Naive thymus-derived CD8-positive, alpha-beta T cell (primary cell): Measurements from ENCODE around the gene PCNX4. TPM values are rescaled to one million over a fixed set of nuclear protein-coding genes. Genes with fewer than 3 reads are reported as not detected.

ENCODE experiments used
- ATAC-seq, 2 donors: fragments of 150-1000 bp; cut with Tn5 transposase in 1 of 2; sonication (Bioruptor Pico), chemical (Tn5 transposase) in 1 of 2; 1 replicate in 1 of 2; 2 replicates in 1 of 2; pipeline ENCODE4 v1.10.0; 2021; ENCODE audit warnings: mild to moderate bottlenecking in 2 of 2, moderate library complexity in 2 of 2
- POLR2A ChIA-PET: fragments of 350-600 bp; sonication (Branson Sonifier 250); formaldehyde crosslinking; loops from one replicate; lab custom pipeline; 2021; ENCODE audit warnings: antibody characterized with exemption; lab: Charles Lee
- DNase-seq, 10 donors: peaks; one replicate each; pipeline versions ENCODE4 v3.0.0 to v3.0.0-alpha.2; 2020 to 2022
- H3K27ac Mint-ChIP-seq, 10 donors: one replicate each; pipeline ENCODE4 v1.8.0; 2020 to 2022; ENCODE audit warnings: mild to moderate bottlenecking in 10 of 10, mixed read lengths in 10 of 10, moderate library complexity in 4 of 10, inconsistent platforms in 1 of 10
- H3K27me3 Mint-ChIP-seq, 5 donors: one replicate each; pipeline ENCODE4 v1.8.0; 2021 to 2022; ENCODE audit warnings: mixed read lengths in 5 of 5
- H3K36me3 Mint-ChIP-seq, 3 donors: one replicate each; pipeline ENCODE4 v1.8.0; 2020 to 2022; ENCODE audit warnings: mixed read lengths in 3 of 3, mild to moderate bottlenecking in 2 of 3, inconsistent platforms in 1 of 3
- H3K4me1 Mint-ChIP-seq, 4 donors: one replicate each; pipeline ENCODE4 v1.8.0; 2021 to 2022; ENCODE audit warnings: mixed read lengths in 4 of 4
- H3K4me3 Mint-ChIP-seq, 10 donors: one replicate each; pipeline ENCODE4 v1.8.0; 2020 to 2022; ENCODE audit warnings: mild to moderate bottlenecking in 10 of 10, mixed read lengths in 10 of 10, moderate library complexity in 6 of 10, inconsistent platforms in 1 of 10
- H3K9me3 Mint-ChIP-seq, 9 donors: one replicate each; pipeline ENCODE4 v1.8.0; 2020 to 2022; ENCODE audit warnings: mixed read lengths in 9 of 9, mild to moderate bottlenecking in 3 of 9, inconsistent platforms in 1 of 9, moderate library complexity in 1 of 9
- polyA plus RNA-seq, 3 donors: library from polyadenylated mRNA; unstranded; fragments of 300-500 nt; fragmentation: Illumina TruSeq; gene quantifications; one replicate each; pipeline ENCODE4 v1.2.3, GENCODE V29; 2021
- total RNA-seq, 8 experiments: library from RNA in 2 of 8; stranded (reverse) in 2 of 8; gene quantifications; one replicate each; pipeline ENCODE4 v1.2.3 and lab custom pipeline; 2021 to 2026

Gene PCNX4
- total and polyA plus RNA-seq, 5 experiments from 2014 or later: 16.6 to 50.0 (median 20.1) TPM

DNA sequence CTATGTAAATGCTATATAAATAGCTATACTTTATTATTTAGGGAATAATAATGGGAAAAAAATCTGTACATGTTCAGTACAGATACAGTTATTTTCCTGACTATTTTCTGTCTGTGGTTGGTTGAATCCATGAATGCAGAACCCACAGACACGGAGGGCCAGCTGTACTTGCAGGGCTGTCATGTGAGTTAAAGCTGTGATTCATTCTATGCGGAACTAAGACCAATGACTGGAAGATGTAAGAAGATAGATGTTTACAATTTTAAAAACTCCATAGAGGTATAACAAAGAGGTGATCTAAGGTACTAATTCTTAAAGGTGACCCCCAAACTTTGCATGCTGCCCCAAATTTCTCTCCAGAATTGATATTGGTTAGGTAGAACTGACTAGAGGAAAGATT, 14.6 kb downstream of the PCNX4 start:
- DNase-seq: no peak
- H3K4me3 Mint-ChIP-seq: no peak overlapping the region
- no peak for ATAC-seq
- H3K36me3 Mint-ChIP-seq: peaks cover 10 to 28% (median 25%) of the 10 kb centered on the region in 3 donors
- peaks cover 19 to 56% (median 48%) of the 10 kb centered on the region in 4 donors for H3K4me1 Mint-ChIP-seq
- peaks cover 0 to 2% (median 0%) of the 10 kb centered on the region in 9 donors for H3K9me3 Mint-ChIP-seq
- POLR2A ChIA-PET: no interaction called here
- H3K27ac Mint-ChIP-seq: peak overlapping the region in 2 of 10 donors; percentile 5 to 28
- no peaks in the 10 kb centered on the region for H3K27me3 Mint-ChIP-seq

DNA sequence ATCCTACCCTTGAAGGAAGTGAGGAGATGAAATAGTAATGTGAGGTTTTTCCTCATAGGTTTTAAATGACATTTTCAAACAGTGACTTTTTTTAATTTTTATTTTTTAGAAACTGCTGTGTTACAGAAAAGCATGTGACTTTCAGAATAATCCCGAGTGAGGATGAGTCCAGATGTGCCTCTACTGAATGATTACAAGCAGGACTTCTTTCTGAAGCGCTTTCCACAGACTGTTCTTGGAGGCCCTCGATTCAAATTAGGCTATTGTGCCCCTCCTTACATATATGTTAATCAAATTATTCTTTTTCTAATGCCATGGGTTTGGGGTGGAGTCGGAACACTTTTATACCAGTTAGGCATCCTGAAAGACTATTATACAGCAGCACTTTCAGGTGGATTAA, 15.8 kb downstream of the PCNX4 start:
- H3K36me3 Mint-ChIP-seq: peaks cover 10 to 30% (median 27%) of the 10 kb centered on the region in 3 donors
- DNase-seq (no peak), ATAC-seq (no peak)
- H3K27ac Mint-ChIP-seq: no peak overlapping the region
- no peaks in the 10 kb centered on the region for H3K27me3 Mint-ChIP-seq
- POLR2A ChIA-PET: no interaction called here
- H3K4me1 Mint-ChIP-seq: peaks cover 17 to 48% (median 39%) of the 10 kb centered on the region in 4 donors
- peaks cover 0 to 2% (median 0%) of the 10 kb centered on the region in 9 donors for H3K9me3 Mint-ChIP-seq
- no peak overlapping the region for H3K4me3 Mint-ChIP-seq

DNA sequence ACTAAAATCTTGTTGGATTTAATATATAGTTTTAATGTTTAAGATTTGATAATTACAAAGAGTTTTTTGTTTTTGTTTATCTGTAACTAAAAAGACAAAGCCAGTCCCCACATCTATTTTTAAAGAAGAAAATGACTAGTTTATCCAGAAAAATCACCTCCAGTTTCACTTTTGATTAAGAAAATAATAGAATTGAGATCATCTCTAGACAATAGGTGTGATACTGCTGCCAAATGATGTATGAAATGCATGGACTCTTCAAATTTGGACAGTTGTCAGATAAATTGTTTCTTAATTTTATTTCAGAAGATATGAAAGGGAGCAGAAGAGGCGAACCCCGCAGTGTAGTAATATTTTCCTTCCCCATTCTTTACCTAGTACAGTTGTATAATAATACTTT, 20.0 kb downstream of the PCNX4 start:
- ATAC-seq (no peak), DNase-seq (no peak)
- POLR2A ChIA-PET: no interaction called here
- Mint-ChIP-seq H3K9me3 (peaks cover 0 to 2% (median 0%) of the 10 kb centered on the region in 9 donors), H3K4me1 (peaks cover 17 to 35% (median 27%) of the 10 kb centered on the region in 4 donors), H3K27me3 (no peaks in the 10 kb centered on the region), H3K27ac (no peak overlapping the region), H3K36me3 (peaks cover 10 to 50% (median 28%) of the 10 kb centered on the region in 3 donors), H3K4me3 (no peak overlapping the region)

DNA sequence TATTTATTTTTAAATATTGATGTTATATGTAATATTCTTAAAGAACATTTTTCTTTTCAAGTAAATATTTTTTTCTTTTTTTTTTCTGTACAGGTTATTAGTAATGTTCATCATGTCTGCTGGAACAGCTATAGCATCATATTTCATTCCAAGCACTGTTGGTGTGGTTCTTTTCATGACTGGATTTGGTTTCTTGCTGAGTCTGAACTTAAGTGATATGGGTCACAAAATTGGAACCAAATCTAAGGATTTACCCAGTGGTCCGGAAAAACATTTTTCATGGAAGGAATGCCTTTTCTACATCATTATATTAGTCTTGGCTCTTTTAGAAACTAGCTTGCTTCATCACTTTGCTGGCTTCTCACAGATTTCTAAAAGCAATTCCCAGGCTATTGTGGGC, 23.2 kb downstream of the PCNX4 start:
- Mint-ChIP-seq H3K9me3 (no peaks in the 10 kb centered on the region), H3K4me1 (peaks cover 10 to 24% (median 12%) of the 10 kb centered on the region in 4 donors), H3K36me3 (peaks cover 11 to 50% (median 28%) of the 10 kb centered on the region in 3 donors), H3K4me3 (no peak overlapping the region), H3K27ac (no peak overlapping the region), H3K27me3 (no peaks in the 10 kb centered on the region)
- DNase-seq (no peak), ATAC-seq (no peak)
- POLR2A ChIA-PET: interaction anchor here (0.5 to 1.2 kb wide), 2 partner anchors 23 to 1694 kb away, joined by 3 to 7 read pairs; partner anchors contain the start of gene PCNX4

DNA sequence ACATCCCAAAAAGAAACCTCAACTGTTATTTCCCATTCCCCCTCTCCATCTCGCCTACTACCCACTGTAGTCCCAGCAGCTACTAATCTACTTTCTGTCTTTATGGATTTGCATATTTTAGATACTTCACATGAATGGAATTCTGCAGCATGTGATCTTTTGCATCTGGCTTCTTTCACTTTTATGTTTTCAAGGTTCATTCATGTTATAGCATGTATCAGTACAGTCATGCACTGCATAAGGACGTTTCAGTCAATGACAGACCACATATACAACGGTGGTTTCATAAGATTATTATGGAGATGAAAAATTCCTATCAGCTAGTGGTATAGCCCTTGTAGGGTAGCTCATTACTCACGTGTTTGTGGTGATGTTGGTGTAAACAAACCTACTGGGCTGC, 24.5 kb downstream of the PCNX4 start:
- Mint-ChIP-seq H3K27me3 (no peaks in the 10 kb centered on the region), H3K4me1 (peaks cover 3 to 14% (median 5%) of the 10 kb centered on the region in 4 donors), H3K27ac (no peak overlapping the region), H3K9me3 (no peaks in the 10 kb centered on the region), H3K36me3 (peaks cover 9 to 51% (median 26%) of the 10 kb centered on the region in 3 donors), H3K4me3 (no peak overlapping the region)
- POLR2A ChIA-PET: interaction anchor here (0.6 kb wide), 1 partner anchor 1891 kb away, joined by 3 read pairs; no protein-coding TSS in a partner anchor
- no peak for DNase-seq
- ATAC-seq: no peak

DNA sequence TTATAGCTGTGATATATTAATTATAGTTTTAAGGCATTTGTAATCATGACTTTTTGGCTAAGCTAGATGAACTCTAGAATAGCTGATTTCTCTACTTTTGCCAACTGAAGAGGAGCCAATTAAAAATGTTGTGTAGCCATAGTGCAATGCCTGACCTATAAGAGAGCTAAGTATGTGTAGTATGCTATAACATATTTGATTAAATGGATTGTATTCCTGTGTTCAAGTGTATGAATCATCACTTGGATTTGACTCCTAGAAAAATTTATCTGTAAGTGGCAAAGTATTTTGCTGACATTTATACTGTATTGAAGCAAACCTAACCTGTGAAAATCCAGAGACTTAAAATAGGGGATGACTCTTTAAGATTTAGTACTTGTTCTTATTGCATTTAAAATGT, 34.2 kb downstream of the PCNX4 start:
- peaks cover 0 to 2% (median 0%) of the 10 kb centered on the region in 9 donors for H3K9me3 Mint-ChIP-seq
- peaks cover 47 to 70% (median 59%) of the 10 kb centered on the region in 3 donors for H3K36me3 Mint-ChIP-seq
- no peak for DNase-seq
- H3K4me1 Mint-ChIP-seq: peaks cover 0 to 7% (median 2%) of the 10 kb centered on the region in 4 donors
- no peaks in the 10 kb centered on the region for H3K27me3 Mint-ChIP-seq
- POLR2A ChIA-PET: no interaction called here
- no peak overlapping the region for H3K27ac Mint-ChIP-seq
- no peak for ATAC-seq
- H3K4me3 Mint-ChIP-seq: no peak overlapping the region

DNA sequence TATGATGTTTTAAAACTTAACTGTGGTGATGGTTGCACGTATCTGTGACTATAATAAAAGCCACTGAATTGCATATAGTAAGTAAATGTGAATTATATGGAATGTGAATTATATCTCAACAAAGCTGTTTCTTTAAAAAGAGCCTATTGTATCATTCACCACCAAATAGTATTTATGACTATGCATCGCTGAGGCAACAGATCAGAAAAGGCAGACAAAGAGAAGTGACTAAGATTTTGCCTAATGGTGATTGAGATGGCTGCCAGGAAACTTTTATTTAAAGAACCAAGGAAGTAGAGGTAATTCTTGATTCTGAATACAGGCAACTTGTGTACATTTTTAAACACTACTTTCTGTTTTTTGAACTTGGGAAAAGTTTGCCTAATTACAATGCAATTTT, 41.8 kb downstream of the PCNX4 start:
- Mint-ChIP-seq H3K9me3 (no peaks in the 10 kb centered on the region), H3K4me1 (peaks cover 0 to 9% (median 4%) of the 10 kb centered on the region in 4 donors), H3K36me3 (peaks cover 6 to 27% (median 25%) of the 10 kb centered on the region in 3 donors), H3K4me3 (no peak overlapping the region), H3K27me3 (no peaks in the 10 kb centered on the region), H3K27ac (no peak overlapping the region)
- DNase-seq (no peak), ATAC-seq (no peak)
- POLR2A ChIA-PET: no interaction called here

DNA sequence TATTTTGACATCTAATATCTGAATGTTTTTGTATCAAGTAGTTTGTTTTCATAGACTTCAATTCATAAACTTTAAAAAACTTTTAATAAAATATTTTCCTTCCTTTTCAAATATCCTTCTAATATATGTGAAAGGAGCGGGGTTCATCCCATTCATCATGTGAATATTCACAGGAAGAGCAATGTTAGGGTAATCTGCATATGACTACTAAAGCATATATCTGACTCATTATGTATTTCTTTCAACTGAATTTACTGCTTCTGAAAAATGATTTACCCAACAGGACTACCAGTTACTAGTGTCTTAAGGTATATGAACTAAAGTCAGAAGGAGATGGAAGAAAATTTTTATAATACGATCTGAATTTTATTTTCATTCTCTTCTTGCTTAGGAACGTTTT, 43.0 kb downstream of the PCNX4 start:
- H3K4me3 Mint-ChIP-seq: no peak overlapping the region
- DNase-seq (no peak), ATAC-seq (no peak)
- H3K9me3 Mint-ChIP-seq: no peaks in the 10 kb centered on the region
- H3K27ac Mint-ChIP-seq: no peak overlapping the region
- POLR2A ChIA-PET: no interaction called here
- peaks cover 0 to 9% (median 4%) of the 10 kb centered on the region in 4 donors for H3K4me1 Mint-ChIP-seq
- peaks cover 4 to 23% (median 22%) of the 10 kb centered on the region in 3 donors for H3K36me3 Mint-ChIP-seq
- no peaks in the 10 kb centered on the region for H3K27me3 Mint-ChIP-seq

DNA sequence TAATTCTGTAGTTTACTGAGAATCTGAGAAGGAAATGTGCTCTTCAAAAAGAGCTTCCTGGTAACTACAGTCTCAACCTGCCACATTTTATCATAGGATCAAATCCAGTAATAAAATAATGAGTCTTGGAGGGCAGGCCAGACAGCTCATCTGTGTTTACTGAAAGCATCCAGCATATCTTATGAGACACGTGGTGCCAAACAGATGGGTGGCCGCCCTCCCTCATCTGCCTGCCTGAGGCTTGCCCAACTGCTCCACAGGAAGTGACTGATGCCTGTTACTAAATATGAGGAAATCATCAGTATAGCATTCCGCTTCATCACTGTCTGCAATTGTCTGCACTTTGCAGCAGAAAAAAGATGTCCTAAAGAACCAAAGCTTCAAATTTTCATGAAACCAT, 60.0 kb downstream of the PCNX4 start:
- Mint-ChIP-seq H3K4me3 (peak overlapping the region in 9 of 10 donors; percentile 1 to 51 (median 26)), H3K9me3 (no peaks in the 10 kb centered on the region), H3K36me3 (peaks cover 11 to 75% (median 15%) of the 10 kb centered on the region in 3 donors), H3K27me3 (no peaks in the 10 kb centered on the region), H3K4me1 (peaks cover 26 to 54% (median 51%) of the 10 kb centered on the region in 4 donors), H3K27ac (peak overlapping the region; percentile 30 to 99 (median 92))
- DNase-seq (peak; percentile 37 to 78 (median 58)), ATAC-seq (peak; percentile 98 to 100)
- POLR2A ChIA-PET: interaction anchor here (1.2 to 3.0 kb wide), 4 partner anchors 13 to 97 kb away, joined by 4 to 27 read pairs (median 6); partner anchors contain the start of genes DHRS7, PCNX4 and PPM1A

DNA sequence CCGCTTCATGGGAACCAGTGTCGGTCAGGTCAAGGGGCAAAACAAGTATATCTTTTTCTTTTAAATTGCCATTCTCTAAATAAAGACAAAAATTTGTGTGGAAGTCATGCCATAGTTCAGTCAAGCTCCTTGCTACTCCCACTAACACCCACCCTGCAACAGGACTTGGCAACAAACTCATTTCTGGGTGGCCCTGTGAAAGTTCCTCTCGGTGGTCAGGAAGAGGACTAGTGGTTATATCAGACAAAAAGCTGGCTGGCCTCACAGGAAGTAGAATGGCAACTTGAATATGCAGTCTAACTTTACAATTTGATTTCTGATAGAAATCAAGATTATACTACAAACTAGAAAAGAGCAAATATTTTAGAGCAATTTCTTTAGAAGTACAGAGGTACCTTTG, 62.3 kb downstream of the PCNX4 start:
- DNase-seq (no peak), ATAC-seq (no peak)
- Mint-ChIP-seq H3K9me3 (no peaks in the 10 kb centered on the region), H3K36me3 (peaks cover 6 to 69% (median 12%) of the 10 kb centered on the region in 3 donors), H3K27me3 (no peaks in the 10 kb centered on the region), H3K4me3 (peak overlapping the region; percentile 23 to 68 (median 42)), H3K27ac (peak overlapping the region; percentile 67 to 99 (median 83)), H3K4me1 (peaks cover 35 to 73% (median 68%) of the 10 kb centered on the region in 4 donors)
- POLR2A ChIA-PET: interaction anchor here (0.8 to 3.2 kb wide), 4 partner anchors 9 to 63 kb away, joined by 3 to 16 read pairs (median 6); partner anchors contain the start of gene DHRS7

DNA sequence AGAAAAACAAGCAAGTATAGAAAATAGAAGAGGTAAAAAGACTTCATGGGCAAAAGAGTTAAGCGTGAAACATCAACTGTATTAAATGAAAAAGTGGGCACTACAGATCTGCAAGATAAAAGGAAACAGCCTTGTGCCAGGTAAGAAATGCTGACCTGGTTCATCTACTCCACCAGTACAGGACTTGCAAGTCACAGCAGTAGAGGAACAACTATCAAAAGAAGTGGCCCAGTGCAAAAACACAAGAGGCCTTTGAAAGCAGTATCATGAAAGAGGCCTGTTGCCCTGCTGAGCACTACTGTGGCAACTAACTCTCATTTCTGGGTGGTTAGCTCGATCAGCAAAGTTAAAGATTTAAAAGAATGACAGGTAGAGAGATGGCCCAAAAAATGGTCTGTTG, 62.9 kb downstream of the PCNX4 start:
- ATAC-seq (peak in 1 of 2 donors; percentile 21), DNase-seq (peak in 1 of 10 donors; percentile 9)
- no peaks in the 10 kb centered on the region for H3K9me3 Mint-ChIP-seq
- peak overlapping the region; percentile 11 to 67 (median 31) for H3K4me3 Mint-ChIP-seq
- peak overlapping the region; percentile 67 to 99 (median 83) for H3K27ac Mint-ChIP-seq
- peaks cover 36 to 80% (median 75%) of the 10 kb centered on the region in 4 donors for H3K4me1 Mint-ChIP-seq
- no peaks in the 10 kb centered on the region for H3K27me3 Mint-ChIP-seq
- POLR2A ChIA-PET: interaction anchor here (0.8 to 3.2 kb wide), 3 partner anchors 11 to 64 kb away, joined by 4 to 16 read pairs (median 8); partner anchors contain the start of gene DHRS7
- H3K36me3 Mint-ChIP-seq: peaks cover 6 to 62% (median 12%) of the 10 kb centered on the region in 3 donors

DNA sequence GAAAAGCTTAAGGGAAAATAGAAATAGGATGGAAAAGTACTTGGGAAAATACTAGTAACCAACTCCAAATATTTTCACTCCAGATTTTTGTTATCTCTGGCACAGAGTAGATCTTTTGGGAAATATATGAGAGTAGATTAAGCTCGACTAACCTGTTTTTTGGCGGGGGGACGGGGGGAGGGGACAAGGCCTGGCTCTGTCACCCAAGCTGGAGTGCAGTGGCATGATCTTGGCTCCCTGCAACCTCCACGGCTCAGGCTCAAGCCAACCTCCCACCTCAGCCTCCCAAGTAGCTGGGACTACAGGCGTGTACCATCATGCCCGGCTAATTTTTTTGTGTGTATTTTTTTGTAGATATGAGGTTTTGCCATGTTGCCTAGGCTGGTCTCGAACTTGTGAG, 68.7 kb downstream of the PCNX4 start:
- Mint-ChIP-seq H3K4me3 (no peak overlapping the region), H3K9me3 (no peaks in the 10 kb centered on the region), H3K4me1 (peaks cover 25 to 81% (median 80%) of the 10 kb centered on the region in 4 donors), H3K27me3 (no peaks in the 10 kb centered on the region), H3K27ac (peak overlapping the region; percentile 22 to 99 (median 80)), H3K36me3 (peaks cover 0 to 35% (median 4%) of the 10 kb centered on the region in 3 donors)
- DNase-seq (no peak), ATAC-seq (no peak)
- POLR2A ChIA-PET: interaction anchor here (0.6 to 1.9 kb wide), 3 partner anchors 68 to 87 kb away, joined by 3 to 7 read pairs (median 3); partner anchors contain the start of gene PCNX4
